DOHH2 (cell line): ENCODE data around the gene IGSF11.

Source experiments
- H3F3A ChIP-seq: fragments of 200-600 bp; sonication (generic), shearing (Covaris generic); 2 replicates; pipeline ENCODE4 v1.6.0; 2016; ENCODE audit warnings: antibody characterized with exemption, mild to moderate bottlenecking; ENCODE audit not compliant: control insufficient read depth, insufficient read depth
- H3K27ac ChIP-seq: fragments of 200-600 bp; sonication (generic); 2 replicates; pipeline ENCODE4 v1.5.1; 2014; ENCODE audit warnings: low read depth, mild to moderate bottlenecking, low read length, moderate library complexity
- H3K27me3 ChIP-seq: fragments of 200-600 bp; sonication (generic); 2 replicates; pipeline ENCODE4 v1.6.1; 2014; ENCODE audit warnings: mild to moderate bottlenecking, low read length, mixed read lengths; ENCODE audit not compliant: control insufficient read depth
- H3K36me3 ChIP-seq: fragments of 200-600 bp; sonication (generic); 2 replicates; pipeline ENCODE4 v1.6.1; 2014; ENCODE audit warnings: mild to moderate bottlenecking, low read length, moderate library complexity, mixed read lengths; ENCODE audit not compliant: control insufficient read depth
- H3K4me1 ChIP-seq: fragments of 200-600 bp; sonication (generic); 2 replicates; pipeline ENCODE4 v1.6.1; 2014; ENCODE audit warnings: mild to moderate bottlenecking, low read length, mixed read lengths; ENCODE audit not compliant: control insufficient read depth
- H3K4me2 ChIP-seq: fragments of 200-600 bp; sonication (generic); 2 replicates; pipeline ENCODE4 v1.6.0; 2014; ENCODE audit warnings: mild to moderate bottlenecking, low read length, moderate library complexity
- H3K4me3 ChIP-seq: fragments of 200-600 bp; sonication (generic); 2 replicates; pipeline ENCODE4 v1.5.1; 2014; ENCODE audit warnings: mild to moderate bottlenecking, low read length, mixed read lengths
- H3K79me2 ChIP-seq: fragments of 200-600 bp; sonication (generic); 2 replicates; pipeline ENCODE4 v1.6.1; 2014; ENCODE audit warnings: mild to moderate bottlenecking, low read length, mixed read lengths; ENCODE audit not compliant: control insufficient read depth
- H3K9me2 ChIP-seq: fragments of 200-600 bp; sonication (generic); replicated peaks from 2 replicates; pipeline ENCODE4 v1.6.1; 2014; ENCODE audit warnings: mild to moderate bottlenecking, low read length, mixed read lengths; ENCODE audit not compliant: control insufficient read depth
- H3K9me3 ChIP-seq: fragments of 200-600 bp; sonication (generic); 2 replicates; pipeline ENCODE4 v1.6.1; 2014; ENCODE audit warnings: antibody characterized with exemption, low read length, mixed read lengths; ENCODE audit not compliant: control insufficient read depth, insufficient read depth
- H4K20me1 ChIP-seq: fragments of 200-600 bp; sonication (generic); 2 replicates; pipeline ENCODE4 v1.6.0; 2014; ENCODE audit warnings: low read depth, mild to moderate bottlenecking, antibody characterized with exemption, low read length, moderate library complexity; ENCODE audit not compliant: control insufficient read depth, insufficient read depth
- CTCF ChIP-seq: fragments of 200-600 bp; sonication (generic); IDR thresholded peaks from one replicate; pipeline ENCODE4 v1.5.1; 2014; ENCODE audit warnings: antibody characterized with exemption, mild to moderate bottlenecking, low read depth, low read length; ENCODE audit not compliant: poor library complexity, severe bottlenecking
- EZH2phosphoT487 ChIP-seq: fragments of 200-600 bp; sonication (generic); IDR thresholded peaks from 2 replicates; pipeline ENCODE4 v1.6.1; 2017; ENCODE audit warnings: borderline replicate concordance, mild to moderate bottlenecking, antibody characterized with exemption, low read length, moderate library complexity, mixed read lengths

IGSF11 gene

GRCh38 chr3:119069725-119070124 lies 35.1 kb upstream of the IGSF11 start:
- Histone ChIP-seq H3K27me3 (no peaks in the 10 kb centered on the region), H3K9me2 (no peaks in the 10 kb centered on the region), H3K4me3 (no peak overlapping the region), H3K79me2 (no peaks in the 10 kb centered on the region), H3K27ac (no peak overlapping the region), H3K36me3 (no peaks in the 10 kb centered on the region), H3F3A (no peaks in the 10 kb centered on the region), H3K9me3 (no peaks in the 10 kb centered on the region; the same call in 1 of the 2 replicates), H3K4me2 (no peak overlapping the region), H4K20me1 (no peaks in the 10 kb centered on the region), H3K4me1 (no peaks in the 10 kb centered on the region)
- no peak for TF ChIP-seq CTCF
- TF ChIP-seq EZH2phosphoT487, result no peak

GRCh38 chr3:119063471-119063870 lies 28.8 kb upstream of the IGSF11 start:
- H3K9me2 ChIP-seq, result no peaks in the 10 kb centered on the region
- no peak overlapping the region for H3K4me3 ChIP-seq
- no peaks in the 10 kb centered on the region for H3K79me2 ChIP-seq
- H3K36me3 ChIP-seq, result no peaks in the 10 kb centered on the region
- H3K27me3 ChIP-seq, result no peaks in the 10 kb centered on the region
- H3K4me2 ChIP-seq, result no peak overlapping the region
- H3K27ac ChIP-seq, result no peak overlapping the region
- no peaks in the 10 kb centered on the region for H3F3A ChIP-seq
- no peaks in the 10 kb centered on the region for H3K4me1 ChIP-seq
- no peaks in the 10 kb centered on the region for H3K9me3 ChIP-seq
- H4K20me1 ChIP-seq, result no peaks in the 10 kb centered on the region
- TF ChIP-seq EZH2phosphoT487, result no peak
- no peak for TF ChIP-seq CTCF

DNA sequence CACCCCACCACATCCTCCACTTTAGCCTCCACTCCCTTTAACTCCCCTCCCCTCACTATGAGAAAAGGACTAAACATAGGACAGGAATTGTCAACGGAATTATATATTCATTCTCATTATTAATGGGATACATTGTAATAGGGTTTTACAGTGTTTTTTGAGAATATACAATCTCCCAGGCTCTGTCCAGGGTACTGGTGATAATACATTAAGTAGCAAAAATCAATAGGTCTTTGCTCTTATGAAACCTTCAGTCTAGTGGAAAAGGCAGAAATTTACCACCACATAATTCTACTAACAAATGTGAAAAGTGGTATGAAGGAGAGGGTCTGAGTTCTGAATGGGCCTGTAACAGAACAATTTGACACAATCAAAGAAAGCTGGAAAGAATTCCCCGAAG lies 28.2 kb upstream of the IGSF11 start:
- Histone ChIP-seq H3K27ac (no peak overlapping the region), H3K4me1 (no peaks in the 10 kb centered on the region), H3F3A (no peaks in the 10 kb centered on the region), H3K9me3 (no peaks in the 10 kb centered on the region), H3K27me3 (no peaks in the 10 kb centered on the region), H3K79me2 (no peaks in the 10 kb centered on the region), H4K20me1 (no peaks in the 10 kb centered on the region), H3K4me2 (no peak overlapping the region), H3K36me3 (no peaks in the 10 kb centered on the region), H3K4me3 (no peak overlapping the region), H3K9me2 (no peaks in the 10 kb centered on the region)
- TF ChIP-seq EZH2phosphoT487, result no peak
- TF ChIP-seq CTCF, result no peak

DNA sequence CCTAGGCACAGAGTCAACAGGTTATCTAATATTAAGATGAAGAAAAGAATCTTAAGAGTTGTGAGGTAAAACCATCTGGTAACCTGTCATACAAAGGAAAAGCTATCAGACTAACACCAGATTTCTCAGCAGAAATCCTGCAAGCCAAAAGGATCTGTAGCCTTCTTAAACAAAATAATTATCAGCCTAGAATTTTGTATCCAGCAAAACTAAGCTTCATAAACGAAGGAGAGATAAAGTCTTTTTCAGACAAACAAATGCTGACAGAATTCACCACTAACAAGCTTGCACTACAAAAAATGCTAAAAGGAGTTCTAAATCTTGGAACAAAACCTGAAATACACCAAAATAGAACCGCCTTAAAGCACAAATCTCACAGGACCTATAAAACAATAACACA lies 9.9 kb upstream of the IGSF11 start:
- no peaks in the 10 kb centered on the region for H3K36me3 ChIP-seq
- no peak overlapping the region for H3K4me2 ChIP-seq
- H3K9me2 ChIP-seq, result no peaks in the 10 kb centered on the region
- H3K27ac ChIP-seq, result no peak overlapping the region
- H3F3A ChIP-seq, result no peaks in the 10 kb centered on the region
- no peaks in the 10 kb centered on the region for H3K4me1 ChIP-seq
- H3K27me3 ChIP-seq, result no peaks in the 10 kb centered on the region
- H3K4me3 ChIP-seq, result no peak overlapping the region
- H3K9me3 ChIP-seq, result no peaks in the 10 kb centered on the region
- H3K79me2 ChIP-seq, result no peaks in the 10 kb centered on the region
- H4K20me1 ChIP-seq, result no peaks in the 10 kb centered on the region
- TF ChIP-seq EZH2phosphoT487 (no peak), CTCF (no peak)
